ENCODE data around the gene MED26. TPM values are rescaled to one million over a fixed set of nuclear protein-coding genes. Genes with fewer than 3 reads are reported as not detected.

Gene MED26
- total and polyA plus RNA-seq, 2 experiments from 2014 or later: 4.4 to 6.7 TPM

DNA sequence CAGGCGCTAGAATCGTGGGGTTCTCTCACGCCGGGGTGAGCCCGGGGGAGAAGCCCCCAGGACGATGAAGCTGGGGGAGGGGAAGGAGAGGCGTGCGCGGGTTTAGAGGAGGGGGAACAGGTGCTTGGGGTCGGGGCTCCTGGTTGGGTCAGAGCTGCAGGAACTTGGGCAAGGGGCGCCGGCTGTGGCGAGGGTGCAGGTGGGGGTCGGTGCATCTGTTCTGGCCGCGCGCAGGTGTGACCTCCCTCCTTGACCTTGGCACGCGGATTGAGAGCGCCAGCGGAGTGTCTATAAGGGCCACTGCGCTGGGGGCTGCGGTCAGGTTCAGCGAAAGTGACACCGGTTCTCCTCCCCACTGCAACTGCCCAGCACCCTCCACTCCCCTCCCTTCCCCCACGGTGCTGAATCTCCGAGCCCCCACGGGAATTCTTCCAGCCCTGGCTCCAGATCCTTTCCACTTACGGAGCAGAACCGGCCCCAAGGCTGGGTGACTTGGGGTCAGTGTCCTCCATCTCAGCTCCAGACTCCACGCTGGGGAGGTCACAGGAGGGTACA is 33.6 kb upstream of the MED26 start:
- WGBS, 2 experiments (ENCODE audit: low coverage in 1 of 2, low lambda C conversion rate in 2 of 2, missing lambda C conversion rate in 2 of 2): 2 to 6% methylated on average over 11 to 30 of the region's 31 CpGs
- Histone ChIP-seq H3K9ac (peak overlapping the region; percentile 53), H2AFZ (peak overlapping the region; percentile 88), H3K36me3 (ENCODE audit: low read depth) (no peaks in the 10 kb centered on the region), H3K4me3 (peak overlapping the region; percentile 92), H3K9me3 (ENCODE audit: low read depth) (no peaks in the 10 kb centered on the region), H3K4me1 (ENCODE audit: insufficient read depth) (peaks cover 7% of the 10 kb centered on the region; the same call in 1 of the 2 replicates), H4K20me1 (ENCODE audit: insufficient read depth) (0 out of 2 replicates have a peak, but pooled peaks cover 3% of the 10 kb centered on the region), H3K9me2 (ENCODE audit: insufficient read depth) (no peaks in the 10 kb centered on the region), H3F3A (ENCODE audit: insufficient read depth) (no peaks in the 10 kb centered on the region), H3K4me2 (ENCODE audit: unreplicated experiment) (peak overlapping the region; percentile 90), H3K27me3 (replicated peaks; ENCODE audit: insufficient read depth) (no peaks in the 10 kb centered on the region), H3K27ac (no peak overlapping the region), H3K79me2 (ENCODE audit: insufficient read depth) (peaks cover 31% of the 10 kb centered on the region)
- in situ Hi-C loops (cut with MboI): no loop called here
- TF ChIP-seq EZH2phosphoT487 (IDR thresholded peaks at IDR 0.05; ENCODE audit: insufficient read depth, low read depth): no peak
- no peak for TF ChIP-seq EZH2 (IDR thresholded peaks at IDR 0.05; ENCODE audit: insufficient read depth, poor library complexity, severe bottlenecking)
- peak; percentile 19 for DNase-seq

DNA sequence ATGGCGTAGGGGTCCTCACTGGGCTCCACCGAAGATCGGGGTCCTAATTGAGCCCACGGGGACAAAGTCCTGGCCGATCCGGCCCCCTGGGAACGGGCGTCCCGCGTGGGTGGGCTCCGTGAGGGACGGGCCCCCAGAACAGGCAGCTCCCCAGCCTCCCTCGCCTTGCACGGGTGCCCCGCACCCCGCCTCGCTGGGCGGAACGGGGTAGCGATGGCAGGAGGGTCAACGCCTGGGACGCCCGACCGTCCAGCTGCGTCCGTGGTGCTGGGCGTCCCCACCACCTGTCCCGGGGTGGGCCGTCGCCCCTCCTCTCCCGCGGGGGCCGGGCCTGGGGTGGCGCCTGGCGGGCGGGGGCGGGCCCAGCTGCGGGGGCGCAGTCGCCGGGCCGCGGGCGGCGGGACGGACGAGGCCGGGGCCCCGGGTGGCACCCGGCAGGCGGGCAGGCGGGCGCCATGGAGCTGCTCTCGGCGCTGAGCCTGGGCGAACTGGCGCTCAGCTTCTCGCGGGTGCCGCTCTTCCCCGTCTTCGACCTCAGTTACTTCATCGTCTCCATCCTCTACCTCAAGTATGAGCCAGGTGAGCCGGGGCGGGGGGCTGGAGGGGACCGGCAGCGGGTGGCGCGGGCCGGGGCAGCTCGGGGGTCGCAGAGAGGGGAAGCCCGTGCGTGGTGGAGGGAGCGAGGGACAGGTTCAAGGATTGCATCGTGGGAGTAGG is 32.9 kb upstream of the MED26 start, which contains the start of gene TMEM38A:
Gene TMEM38A, plus strand, starts transcription at position 377 of the 717 bp plus-strand sequence. Its CDS starts 79 bp downstream, at position 456.
- Histone ChIP-seq H3K79me2 (ENCODE audit: insufficient read depth) (peaks cover 37% of the 10 kb centered on the region), H3K4me1 (ENCODE audit: insufficient read depth) (peaks cover 7% of the 10 kb centered on the region; the same call in 1 of the 2 replicates), H3F3A (ENCODE audit: insufficient read depth) (no peaks in the 10 kb centered on the region), H3K9me3 (ENCODE audit: low read depth) (no peaks in the 10 kb centered on the region), H2AFZ (peak within 1 kb of the TSS; percentile 95), H3K27ac (peak within 1 kb of the TSS; percentile 83), H3K4me3 (peak within 1 kb of the TSS; percentile 92), H4K20me1 (ENCODE audit: insufficient read depth) (0 out of 2 replicates have a peak, but pooled peaks cover 3% of the 10 kb centered on the region), H3K27me3 (replicated peaks; ENCODE audit: insufficient read depth) (no peaks in the 10 kb centered on the region), H3K36me3 (ENCODE audit: low read depth) (no peaks in the 10 kb centered on the region), H3K9me2 (ENCODE audit: insufficient read depth) (no peaks in the 10 kb centered on the region), H3K9ac (peak within 1 kb of the TSS; percentile 88), H3K4me2 (ENCODE audit: unreplicated experiment) (peak within 1 kb of the TSS; percentile 98)
- in situ Hi-C loops (cut with MboI): no loop called here
- TF ChIP-seq EZH2phosphoT487 (IDR thresholded peaks at IDR 0.05; ENCODE audit: insufficient read depth, low read depth) (no peak), EZH2 (IDR thresholded peaks at IDR 0.05; ENCODE audit: insufficient read depth, poor library complexity, severe bottlenecking) (no peak)
- DNase-seq: peak; percentile 54
- 0 to 1% methylated on average over 50 to 62 of the region's 76 CpGs for WGBS, 2 experiments (ENCODE audit: low coverage in 1 of 2, low lambda C conversion rate in 2 of 2, missing lambda C conversion rate in 2 of 2)

DNA sequence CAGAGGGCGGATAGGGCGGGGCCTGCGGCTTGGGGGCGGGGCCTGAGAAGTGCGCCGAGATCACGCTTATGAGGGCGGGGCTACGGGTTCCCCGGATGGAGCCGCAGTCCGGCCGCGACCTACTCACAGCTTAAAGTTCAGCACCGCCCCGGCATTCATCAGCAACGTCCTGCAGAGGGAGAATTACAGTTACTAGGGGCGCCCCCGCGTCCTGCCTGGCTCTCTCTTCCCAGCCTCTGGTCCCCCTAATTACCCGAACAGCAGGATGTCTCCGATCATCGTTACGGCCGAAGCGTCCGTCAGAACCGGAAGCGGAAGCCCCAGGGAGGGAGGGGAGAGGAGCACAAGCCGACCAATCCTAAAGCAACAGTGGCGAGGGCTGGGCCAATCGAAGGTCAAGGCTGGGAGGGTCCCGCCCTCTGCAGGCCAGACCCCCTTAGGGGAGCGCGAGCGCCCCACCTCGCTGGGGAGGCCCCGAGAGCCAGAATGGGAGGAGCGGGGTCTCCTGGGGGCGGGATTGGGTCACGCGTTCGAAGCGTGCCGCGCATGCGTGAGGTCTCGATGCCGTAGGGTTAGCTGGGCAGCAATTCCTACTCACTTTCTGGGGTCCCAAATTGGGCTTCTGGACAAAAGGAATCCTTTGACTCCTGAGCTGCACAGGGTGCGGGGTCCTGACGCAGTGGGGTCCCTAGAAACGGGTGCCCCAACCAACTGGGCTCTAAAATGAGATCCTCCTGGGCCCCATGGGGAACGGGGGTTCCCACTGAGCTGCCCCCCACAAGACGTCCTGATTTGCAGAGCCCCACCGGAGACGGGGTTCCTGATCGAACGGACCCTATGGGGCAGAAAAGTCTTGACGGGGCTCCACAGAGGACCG is 32.1 kb upstream of the MED26 start, which contains the start of gene SMIM7:
Gene SMIM7, minus strand, starts transcription at position 313 of the 877 bp plus-strand sequence. Its CDS starts 34 bp downstream, at position 279.
- Histone ChIP-seq H3K4me2 (ENCODE audit: unreplicated experiment) (peak within 1 kb of the TSS; percentile 98), H4K20me1 (ENCODE audit: insufficient read depth) (0 out of 2 replicates have a peak, but pooled peaks cover 3% of the 10 kb centered on the region), H3K79me2 (ENCODE audit: insufficient read depth) (peaks cover 44% of the 10 kb centered on the region), H3F3A (ENCODE audit: insufficient read depth) (no peaks in the 10 kb centered on the region), H3K9me3 (ENCODE audit: low read depth) (no peaks in the 10 kb centered on the region), H3K27ac (peak within 1 kb of the TSS; percentile 83), H2AFZ (peak within 1 kb of the TSS; percentile 95), H3K4me3 (peak within 1 kb of the TSS; percentile 92), H3K9ac (peak within 1 kb of the TSS; percentile 88), H3K36me3 (ENCODE audit: low read depth) (peaks cover 3% of the 10 kb centered on the region; the same call in 1 of the 2 replicates), H3K27me3 (replicated peaks; ENCODE audit: insufficient read depth) (no peaks in the 10 kb centered on the region), H3K9me2 (ENCODE audit: insufficient read depth) (no peaks in the 10 kb centered on the region), H3K4me1 (ENCODE audit: insufficient read depth) (peaks cover 7% of the 10 kb centered on the region; the same call in 1 of the 2 replicates)
- DNase-seq: peak; percentile 99
- TF ChIP-seq EZH2phosphoT487 (IDR thresholded peaks at IDR 0.05; ENCODE audit: insufficient read depth, low read depth) (no peak), EZH2 (IDR thresholded peaks at IDR 0.05; ENCODE audit: insufficient read depth, poor library complexity, severe bottlenecking) (no peak)
- WGBS, 2 experiments (ENCODE audit: low coverage in 1 of 2, low lambda C conversion rate in 2 of 2, missing lambda C conversion rate in 2 of 2): 1% methylated on average over 53 to 60 of the region's 60 CpGs
- in situ Hi-C loops (cut with MboI): no loop called here

GRCh38 chr19:16659464-16659831 is 31.4 kb upstream of the MED26 start:
- TF ChIP-seq EZH2 (IDR thresholded peaks at IDR 0.05; ENCODE audit: insufficient read depth, poor library complexity, severe bottlenecking) (no peak), EZH2phosphoT487 (IDR thresholded peaks at IDR 0.05; ENCODE audit: insufficient read depth, low read depth) (no peak)
- DNase-seq: no peak
- H3F3A ChIP-seq (ENCODE audit: insufficient read depth): no peaks in the 10 kb centered on the region
- no peaks in the 10 kb centered on the region for H3K27me3 ChIP-seq (replicated peaks; ENCODE audit: insufficient read depth)
- peaks cover 7% of the 10 kb centered on the region; the same call in 1 of the 2 replicates for H3K4me1 ChIP-seq (ENCODE audit: insufficient read depth)
- 0 out of 2 replicates have a peak, but pooled peaks cover 3% of the 10 kb centered on the region for H4K20me1 ChIP-seq (ENCODE audit: insufficient read depth)
- peak overlapping the region; percentile 92 for H3K4me3 ChIP-seq
- H3K36me3 ChIP-seq (ENCODE audit: low read depth): peaks cover 7% of the 10 kb centered on the region; the same call in 1 of the 2 replicates
- peak overlapping the region; percentile 88 for H3K9ac ChIP-seq
- H3K9me3 ChIP-seq (ENCODE audit: low read depth): no peaks in the 10 kb centered on the region
- peak overlapping the region; percentile 95 for H2AFZ ChIP-seq
- H3K27ac ChIP-seq: peak overlapping the region; percentile 83; the same call in 1 of the 2 replicates
- H3K79me2 ChIP-seq (ENCODE audit: insufficient read depth): peaks cover 51% of the 10 kb centered on the region
- peak overlapping the region; percentile 98 for H3K4me2 ChIP-seq (ENCODE audit: unreplicated experiment)
- in situ Hi-C loops (cut with MboI): no loop called here
- H3K9me2 ChIP-seq (ENCODE audit: insufficient read depth): no peaks in the 10 kb centered on the region
- 2% methylated on average over 11 to 14 of the region's 14 CpGs for WGBS, 2 experiments (ENCODE audit: low coverage in 1 of 2, low lambda C conversion rate in 2 of 2, missing lambda C conversion rate in 2 of 2)

Data from GM23248 (cell line).